Tibial nerve (tissue), 4 donors: ENCODE data around the gene ZNF341.

Experiments
- CTCF ChIP-seq, 5 experiments: fragments of 200-600 bp in 3 of 5; fragments of 450-650 bp in 2 of 5; sonication (generic) in 3 of 5; IDR thresholded peaks; one replicate each; pipeline ENCODE4 v1.5.1; 2016 to 2019; ENCODE audit warnings: antibody characterized with exemption in 5 of 5, mild to moderate bottlenecking in 3 of 5, moderate library complexity in 2 of 5
- EP300 ChIP-seq, 2 donors: sonication (generic); formaldehyde crosslinking; IDR thresholded peaks; one replicate each; pipeline ENCODE4 v1.6.1; 2017; ENCODE audit warnings: antibody characterized with exemption in 2 of 2, mild to moderate bottlenecking in 1 of 2
- POLR2A ChIP-seq, 2 donors: fragments of 450-650 bp; IDR thresholded peaks; one replicate each; pipeline ENCODE4 v1.6.1; 2017; ENCODE audit warnings: antibody characterized with exemption in 2 of 2, mild to moderate bottlenecking in 2 of 2, moderate library complexity in 2 of 2

GRCh38 chr20:33810259-33810658 is 78.5 kb downstream of the ZNF341 start:
- TF ChIP-seq POLR2A (IDR thresholded peaks at IDR 0.05) (no peak), CTCF (IDR thresholded peaks at IDR 0.05) (no peak), EP300 (IDR thresholded peaks at IDR 0.05) (no peak)
